HG03565 (cell line): ENCODE data around the gene CCNJ.

Source experiments
- ATAC-seq: cut with Tn5 transposase; IDR thresholded peaks from one replicate; pipeline ENCODE4 v1.9.1; 2021; ENCODE audit warnings: mild to moderate bottlenecking, moderate library complexity; ENCODE audit not compliant: unreplicated experiment

Gene CCNJ

GRCh38 chr10:96053985-96054384 is 10.6 kb downstream of the CCNJ start:
- ATAC-seq = no peak

DNA sequence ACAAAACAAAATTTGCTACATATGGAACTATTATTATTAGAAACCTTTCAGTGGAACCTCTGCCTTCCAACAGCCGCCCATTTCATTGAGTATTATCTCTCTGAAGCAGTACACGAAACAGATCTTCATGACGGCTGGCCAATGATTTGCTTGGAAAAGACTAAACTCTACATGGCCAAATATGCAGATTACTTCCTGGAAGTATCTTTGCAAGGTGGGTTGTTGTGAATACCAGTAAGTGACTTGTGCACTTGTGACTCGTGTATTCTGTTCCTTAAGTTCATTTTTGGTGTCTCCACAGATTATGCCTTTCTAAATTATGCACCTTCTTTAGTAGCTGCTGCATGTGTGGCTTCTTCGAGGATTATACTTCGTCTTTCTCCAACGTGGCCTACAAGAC is 13.4 kb downstream of the CCNJ start:
- ATAC-seq = no peak

- ATAC-seq = no peak
These were observed 17.8 kb downstream of the CCNJ start for GRCh38 chr10:96061232-96061631.

GRCh38 chr10:96072674-96073073 is 29.3 kb downstream of the CCNJ start:
- no peak for ATAC-seq

GRCh38 chr10:96073722-96074121 is 30.3 kb downstream of the CCNJ start:
- ATAC-seq = no peak

DNA sequence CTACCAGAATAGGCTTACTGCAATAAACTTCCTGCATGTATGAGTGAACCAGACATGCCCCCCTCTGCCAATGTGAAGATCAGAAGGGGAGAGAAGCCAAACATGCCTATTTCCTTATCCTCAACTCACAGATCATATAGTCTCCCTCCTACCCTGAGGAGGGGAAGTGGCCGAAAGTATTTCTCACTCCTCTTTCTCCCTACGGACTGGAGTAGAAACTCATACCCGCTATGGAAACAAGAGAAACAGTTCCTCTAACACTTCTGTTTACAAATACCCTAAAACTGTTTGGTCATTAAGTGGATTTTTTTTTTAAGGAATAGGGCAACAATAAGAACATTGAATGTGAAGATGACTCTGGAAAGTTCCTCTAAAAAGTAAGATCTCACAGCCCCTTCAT is 31.4 kb downstream of the CCNJ start:
- ATAC-seq = no peak

GRCh38 chr10:96075977-96076376 is 32.6 kb downstream of the CCNJ start:
- ATAC-seq = no peak

DNA sequence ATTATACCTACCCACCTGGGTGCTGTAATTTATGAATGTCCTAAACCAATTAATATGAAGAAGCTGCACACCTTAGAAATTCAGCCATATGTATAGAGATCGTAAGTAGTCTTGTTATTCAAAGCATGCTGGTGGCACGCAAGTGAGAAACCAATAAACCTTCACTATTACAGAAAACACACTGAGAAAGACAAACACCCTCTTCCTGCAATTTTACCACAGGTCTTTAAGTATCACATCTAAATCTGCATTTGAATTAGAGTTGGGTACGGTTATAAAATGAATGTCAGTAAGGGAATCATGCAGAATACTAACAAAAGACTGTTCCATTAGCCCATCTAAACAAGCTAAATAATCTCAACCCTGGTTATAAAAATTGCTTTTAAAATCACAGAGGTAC is 33.8 kb downstream of the CCNJ start:
- no peak for ATAC-seq

- no peak for ATAC-seq
These were observed 38.8 kb downstream of the CCNJ start for GRCh38 chr10:96082153-96082552.

- no peak for ATAC-seq
These were observed 39.4 kb downstream of the CCNJ start for GRCh38 chr10:96082748-96083147.

- no peak for ATAC-seq
These were observed 45.7 kb downstream of the CCNJ start for GRCh38 chr10:96089116-96089515.

- ATAC-seq = peak; percentile 76
These were observed 46.5 kb downstream of the CCNJ start for GRCh38 chr10:96089670-96090462.

DNA sequence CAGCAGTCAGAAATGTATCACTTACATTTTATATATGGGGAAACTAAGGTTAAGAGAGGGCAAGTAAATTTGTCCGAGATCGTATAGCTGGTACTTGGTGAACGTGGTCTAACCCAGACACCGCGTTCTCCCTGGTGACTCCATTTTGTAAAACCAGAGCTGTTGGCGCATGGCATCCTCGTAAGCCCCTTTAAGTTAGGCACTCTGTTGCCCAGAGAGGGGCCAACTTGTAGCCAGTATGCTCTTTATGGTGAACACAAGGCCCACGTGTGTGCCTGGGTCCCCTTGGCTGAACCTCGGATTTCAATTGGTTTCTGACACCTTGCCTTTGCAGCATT is 47.0 kb downstream of the CCNJ start:
- no peak for ATAC-seq

GRCh38 chr10:96092999-96093767 is 49.8 kb downstream of the CCNJ start:
- ATAC-seq = no peak

DNA sequence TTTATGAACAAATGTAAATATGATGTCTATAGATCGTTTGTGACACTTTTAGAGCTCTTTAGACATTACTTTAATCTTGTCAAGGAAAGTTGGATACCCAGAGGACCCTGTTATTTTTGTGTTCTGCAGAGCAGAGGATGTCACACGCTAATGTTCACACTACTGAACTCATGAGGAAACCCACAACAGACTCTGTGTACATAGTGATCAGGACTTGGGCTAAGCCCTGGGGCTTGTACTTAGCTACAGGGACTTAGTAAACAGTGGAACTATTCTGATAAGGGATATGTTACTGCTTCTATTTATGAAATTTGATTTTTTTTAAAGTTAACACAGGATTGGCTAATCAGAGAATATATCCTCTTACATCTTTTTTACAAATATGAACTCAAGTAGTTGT is 50.6 kb downstream of the CCNJ start:
- no peak for ATAC-seq

DNA sequence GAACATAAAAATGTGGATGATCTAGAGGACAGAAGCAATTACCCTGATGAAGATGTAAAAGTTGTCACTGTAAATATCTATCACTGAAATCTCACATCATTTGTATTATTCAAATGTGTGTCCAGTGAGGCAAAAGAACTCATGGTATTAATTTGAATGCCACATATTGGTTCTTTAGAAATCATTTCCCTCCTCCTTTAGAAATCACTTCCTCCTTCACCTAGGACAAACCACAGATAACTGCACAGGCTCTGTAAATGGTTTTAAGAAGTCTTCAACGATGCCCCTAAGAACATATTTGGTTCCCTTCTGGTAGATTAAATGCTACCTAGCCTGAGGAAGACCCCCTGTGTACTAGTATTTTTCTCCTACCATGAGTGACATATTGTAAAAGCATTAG is 53.6 kb downstream of the CCNJ start:
- no peak for ATAC-seq

DNA sequence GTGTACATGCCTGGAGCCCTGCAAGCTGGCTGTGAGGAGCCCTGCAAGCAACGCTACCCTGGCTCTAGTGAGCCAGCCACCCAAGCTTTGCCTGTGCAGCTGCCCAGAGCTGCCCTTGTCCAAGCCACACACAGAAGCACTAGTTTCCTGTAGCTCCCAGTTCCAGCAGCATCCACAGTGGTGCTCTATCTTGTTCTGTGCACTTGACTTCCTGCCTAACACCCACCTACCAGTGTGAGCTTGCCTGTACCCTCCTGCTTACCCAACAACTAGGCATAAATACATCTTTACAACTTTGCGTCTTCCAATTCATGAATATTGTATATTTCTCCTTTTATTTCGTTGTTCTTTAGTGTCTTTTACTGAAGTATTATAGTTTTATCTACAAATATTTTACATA is 54.5 kb downstream of the CCNJ start:
- ATAC-seq = no peak

GRCh38 chr10:96107623-96108038 is 64.2 kb downstream of the CCNJ start:
- no peak for ATAC-seq
